Glutamatergic neuron (in vitro differentiated cells): ENCODE measurements around the gene TCF15. TPM values are rescaled to one million over a fixed set of nuclear protein-coding genes. Genes with fewer than 3 reads are reported as not detected.

Experiments
- DNase-seq: peaks from one replicate; pipeline ENCODE4 v3.0.0; 2022
- H3K27ac Mint-ChIP-seq: one replicate; pipeline ENCODE4 v1.8.0; 2020; ENCODE audit warnings: mild to moderate bottlenecking, mixed read lengths, inconsistent platforms; ENCODE audit not compliant: unreplicated experiment
- H3K27me3 Mint-ChIP-seq: one replicate; pipeline ENCODE4 v1.8.0; 2020; ENCODE audit warnings: mild to moderate bottlenecking, moderate library complexity, mixed read lengths, inconsistent platforms; ENCODE audit not compliant: unreplicated experiment
- H3K36me3 Mint-ChIP-seq: one replicate; pipeline ENCODE4 v1.8.0; 2020; ENCODE audit warnings: mild to moderate bottlenecking, mixed read lengths, inconsistent platforms; ENCODE audit not compliant: unreplicated experiment
- H3K4me1 Mint-ChIP-seq: one replicate; pipeline ENCODE4 v1.8.0; 2020; ENCODE audit warnings: mild to moderate bottlenecking, low read depth, mixed read lengths, inconsistent platforms; ENCODE audit not compliant: unreplicated experiment
- H3K4me3 Mint-ChIP-seq: one replicate; pipeline ENCODE4 v1.8.0; 2020; ENCODE audit warnings: mild to moderate bottlenecking, mixed read lengths, inconsistent platforms; ENCODE audit not compliant: unreplicated experiment
- H3K9me3 Mint-ChIP-seq: one replicate; pipeline ENCODE4 v1.8.0; 2020; ENCODE audit warnings: mild to moderate bottlenecking, moderate library complexity, mixed read lengths, inconsistent platforms; ENCODE audit not compliant: unreplicated experiment
- total RNA-seq: library from RNA; stranded (reverse); fragmentation: NEBNext Ultra II Directional; extraction: Animal tissue kit (Norgen Biotek cat#: 25700); gene quantifications from one replicate; pipeline ENCODE4 v1.2.1, GENCODE V29; 2021; ENCODE audit not compliant: unreplicated experiment
- TF ChIP-seq, protein P1 (sequence below): fragments of 200-600 bp; sonication (generic); IDR thresholded peaks from one replicate; pipeline ENCODE4 v1.5.0; 2021; ENCODE audit not compliant: partially characterized antibody, unreplicated experiment

TCF15 gene
- total RNA-seq, 1 donor from 2014 or later = 19.7 TPM

DNA sequence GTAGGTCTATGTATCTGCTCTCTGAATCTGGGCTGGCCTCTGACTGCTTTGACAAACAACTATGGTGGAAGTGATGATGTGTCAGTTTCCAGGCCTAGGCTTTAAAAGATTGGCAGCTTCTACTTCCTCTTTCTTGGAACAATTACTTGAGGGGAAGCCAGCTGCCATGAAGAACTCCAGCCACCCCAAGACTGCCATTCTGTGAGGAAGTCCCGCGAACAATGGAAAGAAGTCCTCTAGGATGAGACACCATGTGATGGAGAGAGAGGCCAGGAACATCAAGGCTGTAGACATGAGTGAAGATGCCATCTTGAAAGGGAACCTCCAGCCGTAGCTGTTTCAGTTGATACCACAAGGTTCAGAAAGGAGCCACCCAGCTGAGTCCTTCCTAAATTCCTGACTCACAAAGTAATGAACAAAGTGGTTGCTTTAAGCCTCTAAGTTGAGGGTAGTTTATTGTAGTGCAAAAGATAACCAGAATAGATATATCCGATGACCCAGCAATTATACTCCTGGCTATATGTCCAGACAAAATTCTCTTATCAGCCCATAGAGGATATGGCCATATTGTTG, 15.3 kb upstream of the TCF15 start:
- Mint-ChIP-seq H3K27me3 (peaks cover 2% of the 10 kb centered on the region), H3K4me3 (no peak overlapping the region), H3K9me3 (peaks cover 4% of the 10 kb centered on the region), H3K4me1 (peaks cover 7% of the 10 kb centered on the region), H3K36me3 (peaks cover 5% of the 10 kb centered on the region), H3K27ac (no peak overlapping the region)
- TF ChIP-seq, protein P1, sequence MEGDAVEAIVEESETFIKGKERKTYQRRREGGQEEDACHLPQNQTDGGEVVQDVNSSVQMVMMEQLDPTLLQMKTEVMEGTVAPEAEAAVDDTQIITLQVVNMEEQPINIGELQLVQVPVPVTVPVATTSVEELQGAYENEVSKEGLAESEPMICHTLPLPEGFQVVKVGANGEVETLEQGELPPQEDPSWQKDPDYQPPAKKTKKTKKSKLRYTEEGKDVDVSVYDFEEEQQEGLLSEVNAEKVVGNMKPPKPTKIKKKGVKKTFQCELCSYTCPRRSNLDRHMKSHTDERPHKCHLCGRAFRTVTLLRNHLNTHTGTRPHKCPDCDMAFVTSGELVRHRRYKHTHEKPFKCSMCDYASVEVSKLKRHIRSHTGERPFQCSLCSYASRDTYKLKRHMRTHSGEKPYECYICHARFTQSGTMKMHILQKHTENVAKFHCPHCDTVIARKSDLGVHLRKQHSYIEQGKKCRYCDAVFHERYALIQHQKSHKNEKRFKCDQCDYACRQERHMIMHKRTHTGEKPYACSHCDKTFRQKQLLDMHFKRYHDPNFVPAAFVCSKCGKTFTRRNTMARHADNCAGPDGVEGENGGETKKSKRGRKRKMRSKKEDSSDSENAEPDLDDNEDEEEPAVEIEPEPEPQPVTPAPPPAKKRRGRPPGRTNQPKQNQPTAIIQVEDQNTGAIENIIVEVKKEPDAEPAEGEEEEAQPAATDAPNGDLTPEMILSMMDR = no peak
- DNase-seq = no peak

DNA sequence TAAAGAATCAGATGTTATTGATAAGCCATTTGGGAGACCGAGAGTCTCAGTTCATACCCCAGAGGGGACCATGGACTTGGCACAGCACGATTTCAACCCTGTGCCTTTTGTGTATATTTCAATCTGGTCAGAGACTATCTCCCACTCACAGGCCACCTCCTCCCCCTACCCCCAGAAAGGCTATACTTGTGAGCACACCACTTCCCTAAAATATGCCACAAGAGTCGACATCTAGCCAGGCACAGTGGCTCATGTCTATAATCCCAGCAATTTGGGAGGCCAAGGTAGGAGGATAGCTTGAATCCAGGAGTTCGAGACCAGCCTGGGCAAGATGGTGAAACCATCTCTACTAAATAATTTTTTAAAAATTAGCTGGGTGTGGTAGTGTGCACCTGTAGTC, 13.6 kb upstream of the TCF15 start:
- no peak overlapping the region for H3K4me3 Mint-ChIP-seq
- peaks cover 7% of the 10 kb centered on the region for H3K4me1 Mint-ChIP-seq
- peaks cover 6% of the 10 kb centered on the region for H3K9me3 Mint-ChIP-seq
- H3K27ac Mint-ChIP-seq = no peak overlapping the region
- DNase-seq = no peak
- peaks cover 9% of the 10 kb centered on the region for H3K36me3 Mint-ChIP-seq
- TF ChIP-seq, protein P1 = no peak
- H3K27me3 Mint-ChIP-seq = peaks cover 2% of the 10 kb centered on the region

DNA sequence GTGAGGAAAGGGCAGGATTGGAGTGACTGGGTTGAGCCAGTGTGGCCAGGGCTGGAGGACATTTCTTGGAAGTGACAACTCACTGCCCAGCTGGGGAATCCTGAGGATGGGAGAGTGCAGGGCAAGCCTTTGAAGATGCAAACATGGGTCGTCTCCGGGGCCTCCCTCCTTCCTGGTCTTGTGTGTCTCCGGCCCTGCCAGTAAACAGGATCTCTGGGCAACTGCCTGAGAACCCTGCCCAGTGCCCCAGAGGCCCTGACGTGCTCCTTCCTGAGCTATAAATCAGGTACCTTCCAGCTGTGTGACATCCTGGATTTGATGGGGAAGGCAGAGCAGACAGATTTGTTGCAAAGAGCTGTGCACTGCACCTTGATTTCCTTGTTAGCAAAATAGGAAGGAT, 12.9 kb upstream of the TCF15 start:
- Mint-ChIP-seq H3K36me3 (peaks cover 14% of the 10 kb centered on the region), H3K27ac (no peak overlapping the region), H3K4me3 (no peak overlapping the region), H3K27me3 (peaks cover 2% of the 10 kb centered on the region), H3K9me3 (peaks cover 6% of the 10 kb centered on the region), H3K4me1 (peaks cover 7% of the 10 kb centered on the region)
- no peak for DNase-seq
- TF ChIP-seq, protein P1 = no peak

DNA sequence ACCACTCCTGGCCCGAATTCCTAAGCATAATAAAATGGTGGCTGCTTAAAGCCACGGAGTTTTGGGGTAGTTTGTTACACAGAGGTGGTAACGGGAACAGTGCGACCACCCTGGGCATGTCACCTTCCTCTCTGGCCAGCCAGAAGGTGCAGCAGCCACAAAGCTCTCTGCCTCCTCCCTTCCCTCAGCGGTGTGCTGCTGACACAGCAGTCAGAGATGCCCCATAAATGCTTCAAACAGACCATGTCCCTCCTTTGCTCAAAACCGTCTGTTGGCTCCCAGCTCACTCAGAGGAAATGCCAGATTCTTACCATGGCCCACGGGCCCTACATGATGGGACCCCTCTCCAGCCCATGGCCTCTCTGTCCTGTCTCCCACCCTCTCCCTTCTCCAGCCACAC, 12.1 kb upstream of the TCF15 start:
- Mint-ChIP-seq H3K4me1 (peaks cover 7% of the 10 kb centered on the region), H3K36me3 (peaks cover 22% of the 10 kb centered on the region), H3K4me3 (no peak overlapping the region), H3K9me3 (peaks cover 7% of the 10 kb centered on the region), H3K27ac (no peak overlapping the region), H3K27me3 (peaks cover 2% of the 10 kb centered on the region)
- no peak for DNase-seq
- TF ChIP-seq, protein P1 = no peak

DNA sequence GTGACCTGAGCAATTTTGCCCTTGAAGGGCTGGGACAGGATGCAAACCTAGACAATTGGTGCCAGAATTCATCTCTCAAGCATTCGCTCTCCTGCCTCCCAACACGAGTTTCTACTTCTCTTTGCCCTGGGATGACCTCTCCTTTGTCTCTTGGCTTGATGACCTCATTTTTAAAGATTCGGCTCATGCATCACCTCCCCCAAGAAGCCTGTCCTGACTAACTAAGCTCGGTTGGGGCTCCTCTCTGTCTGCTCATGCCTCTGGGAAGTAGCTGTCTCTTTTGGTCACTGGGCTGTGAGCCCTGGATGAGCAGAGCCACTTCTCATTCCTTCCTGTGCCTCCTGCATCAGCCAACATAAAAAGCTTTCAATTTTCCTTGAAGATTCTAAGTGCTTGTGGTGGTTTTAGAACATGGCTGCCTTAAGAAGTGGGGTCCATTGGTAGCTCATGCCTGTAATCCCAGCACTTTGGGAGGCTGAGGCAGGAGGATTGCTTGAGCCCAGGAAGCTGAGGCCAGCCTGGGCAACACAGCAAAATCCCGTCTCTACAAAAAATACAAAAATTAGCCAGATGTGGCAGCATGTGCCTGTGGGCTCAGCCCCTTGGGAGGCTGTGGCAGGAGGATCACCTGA, 11.1 kb upstream of the TCF15 start:
- no peak overlapping the region for H3K4me3 Mint-ChIP-seq
- DNase-seq = no peak
- peaks cover 7% of the 10 kb centered on the region for H3K4me1 Mint-ChIP-seq
- H3K27ac Mint-ChIP-seq = no peak overlapping the region
- H3K9me3 Mint-ChIP-seq = peaks cover 4% of the 10 kb centered on the region
- H3K27me3 Mint-ChIP-seq = peaks cover 2% of the 10 kb centered on the region
- H3K36me3 Mint-ChIP-seq = peaks cover 22% of the 10 kb centered on the region
- TF ChIP-seq, protein P1 = no peak
